Adrenal gland (tissue), 5 donors: ENCODE measurements around the gene PLD5.

ENCODE experiments used
- CTCF ChIP-seq, 6 experiments: fragments of 450-650 bp in 4 of 6; fragments of 200-600 bp in 2 of 6; sonication (generic) in 1 of 6; IDR thresholded peaks; 1 replicate in 5 of 6; 2 replicates in 1 of 6; pipeline versions ENCODE4 v1.5.1 to v1.8.0; 2016 to 2021; ENCODE audit warnings: antibody characterized with exemption in 6 of 6, mild to moderate bottlenecking in 2 of 6, moderate library complexity in 1 of 6
- POLR2A ChIP-seq, 2 donors: fragments of 450-650 bp; IDR thresholded peaks; one replicate each; pipeline ENCODE4 v1.6.1; 2017; ENCODE audit warnings: antibody characterized with exemption in 2 of 2, mild to moderate bottlenecking in 2 of 2, moderate library complexity in 1 of 2
- donor health status: DM: no; HTN: no; CAD: no.

- TF ChIP-seq CTCF (IDR thresholded peaks at IDR 0.05), result no peak
- TF ChIP-seq POLR2A (IDR thresholded peaks at IDR 0.05), result no peak
Observed at GRCh38 chr1:242162140-242162539, 362.4 kb downstream of the PLD5 start.
